OCI-LY7 (cell line): ENCODE measurements around the gene CTSL.

Source experiments
- EZH2phosphoT487 ChIP-seq: fragments of 200-600 bp; sonication (generic); IDR thresholded peaks from 2 replicates; pipeline ENCODE4 v1.6.1; 2018; ENCODE audit warnings: low read depth, borderline replicate concordance, mild to moderate bottlenecking, mixed run types, antibody characterized with exemption, low read length, moderate library complexity, mixed read lengths
- TF ChIP-seq, protein P1 (sequence below): fragments of 200-600 bp; sonication (generic); conservative IDR thresholded peaks from 2 replicates; pipeline ENCODE4 v1.5.1; 2014; ENCODE audit warnings: mild to moderate bottlenecking, antibody characterized with exemption, low read length, moderate library complexity, mixed read lengths

DNA sequence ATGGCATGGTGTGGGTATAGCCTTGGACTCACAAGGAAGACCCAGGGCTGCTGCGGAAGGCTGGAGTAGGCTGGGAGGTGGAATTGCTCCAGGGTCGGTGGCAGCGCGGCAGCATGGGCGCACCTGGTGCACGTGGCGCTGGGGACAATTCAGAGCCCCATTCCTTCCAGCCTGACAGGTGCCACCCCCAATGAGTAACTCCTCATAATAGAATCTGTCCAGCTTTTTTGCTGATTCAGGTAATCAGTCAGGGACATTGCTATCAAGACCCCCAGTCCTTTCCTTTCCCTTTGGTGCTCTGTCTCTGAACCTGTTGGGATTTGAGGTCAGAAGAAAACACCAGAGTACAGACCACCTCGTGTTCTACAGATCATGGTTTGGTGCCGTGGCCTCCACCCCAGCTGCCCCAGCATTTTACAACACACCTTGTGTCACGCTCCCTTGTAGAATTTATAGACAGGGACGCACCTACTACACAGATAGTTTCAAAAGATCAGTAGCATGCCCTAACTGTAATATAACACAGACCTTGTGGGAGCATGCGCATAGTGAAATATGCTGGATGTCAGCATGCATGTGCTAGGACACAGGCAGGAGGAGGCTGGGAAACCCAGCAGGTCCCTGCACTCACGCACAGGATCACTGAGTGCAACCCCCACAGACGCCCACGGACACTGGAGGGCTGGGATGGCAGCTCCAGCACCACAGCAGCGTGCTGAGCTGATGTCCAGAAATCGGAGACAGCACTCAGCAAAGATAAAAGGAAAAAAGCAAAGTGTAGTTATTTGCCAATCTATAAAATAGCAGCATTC lies 47.9 kb upstream of the CTSL start:
- TF ChIP-seq, protein P1, sequence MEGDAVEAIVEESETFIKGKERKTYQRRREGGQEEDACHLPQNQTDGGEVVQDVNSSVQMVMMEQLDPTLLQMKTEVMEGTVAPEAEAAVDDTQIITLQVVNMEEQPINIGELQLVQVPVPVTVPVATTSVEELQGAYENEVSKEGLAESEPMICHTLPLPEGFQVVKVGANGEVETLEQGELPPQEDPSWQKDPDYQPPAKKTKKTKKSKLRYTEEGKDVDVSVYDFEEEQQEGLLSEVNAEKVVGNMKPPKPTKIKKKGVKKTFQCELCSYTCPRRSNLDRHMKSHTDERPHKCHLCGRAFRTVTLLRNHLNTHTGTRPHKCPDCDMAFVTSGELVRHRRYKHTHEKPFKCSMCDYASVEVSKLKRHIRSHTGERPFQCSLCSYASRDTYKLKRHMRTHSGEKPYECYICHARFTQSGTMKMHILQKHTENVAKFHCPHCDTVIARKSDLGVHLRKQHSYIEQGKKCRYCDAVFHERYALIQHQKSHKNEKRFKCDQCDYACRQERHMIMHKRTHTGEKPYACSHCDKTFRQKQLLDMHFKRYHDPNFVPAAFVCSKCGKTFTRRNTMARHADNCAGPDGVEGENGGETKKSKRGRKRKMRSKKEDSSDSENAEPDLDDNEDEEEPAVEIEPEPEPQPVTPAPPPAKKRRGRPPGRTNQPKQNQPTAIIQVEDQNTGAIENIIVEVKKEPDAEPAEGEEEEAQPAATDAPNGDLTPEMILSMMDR = no peak
- no peak for TF ChIP-seq EZH2phosphoT487
